Measurements from ENCODE around the gene GRIFIN. TPM values are rescaled to one million over a fixed set of nuclear protein-coding genes. Genes with fewer than 3 reads are reported as not detected.
A peak's percentile ranks its signal among the peaks of the same experiment; 100 is the strongest.

Gene GRIFIN
- total and polyA plus RNA-seq, 9 of the 15 experiments (the other 6 are each of a cell fraction or from before 2014, with no cell fraction given) = not detected

GRCh38 chr7:2451171-2452073 is 24.8 kb downstream of the GRIFIN start (continued):
- TF ChIP-seq NEUROD1 (IDR thresholded peaks at IDR 0.05; ENCODE audit: borderline replicate concordance, low read depth, low read length, partially characterized antibody) = no peak
- TF ChIP-seq ZNF133 (CRISPR knock-in tag; IDR thresholded peaks at IDR 0.05) = no peak
- TF ChIP-seq KLF16 (IDR thresholded peaks at IDR 0.05) = 0 out of 2 replicates have a peak, but pooled peaks have one; percentile 21
- TF ChIP-seq RAD51 (IDR thresholded peaks at IDR 0.05; ENCODE audit: borderline replicate concordance, low read depth) = no peak
- TF ChIP-seq CHD1 (IDR thresholded peaks at IDR 0.05; ENCODE audit: low read length) = no peak
- no peak for TF ChIP-seq MXD1 (CRISPR knock-in tag; IDR thresholded peaks at IDR 0.05; ENCODE audit: borderline replicate concordance, poor library complexity, severe bottlenecking)
- no peak for TF ChIP-seq ZNF347 (CRISPR knock-in tag; IDR thresholded peaks at IDR 0.05; ENCODE audit: low read depth)
- peak; percentile 41; the same call in 1 of the 2 replicates for TF ChIP-seq CEBPG (CRISPR knock-in tag; IDR thresholded peaks at IDR 0.05)
- TF ChIP-seq CEBPG (tag; conservative IDR thresholded peaks at IDR 0.05 in 1 of 2, IDR thresholded peaks at IDR 0.05 in 1 of 2) = no peak
- no peak for TF ChIP-seq FIP1L1 (IDR thresholded peaks at IDR 0.05; ENCODE audit: low read depth, low read length, poor library complexity, severe bottlenecking)
- TF ChIP-seq MAFG (tag; conservative IDR thresholded peaks at IDR 0.05) = no peak
- no peak for TF ChIP-seq ZNF699 (CRISPR knock-in tag; IDR thresholded peaks at IDR 0.05; ENCODE audit: insufficient replicate concordance)
- TF ChIP-seq JUND (IDR thresholded peaks at IDR 0.05; ENCODE audit: borderline replicate concordance, low read depth, low read length) = no peak
- TF ChIP-seq JUND (tag; IDR thresholded peaks at IDR 0.05; ENCODE audit: borderline replicate concordance, low read depth, low read length) = no peak
- no peak for TF ChIP-seq MEF2D (tag; conservative IDR thresholded peaks at IDR 0.05; ENCODE audit: low read depth)
- no peak for TF ChIP-seq HNRNPLL (IDR thresholded peaks at IDR 0.05; ENCODE audit: low read depth, low read length, poor library complexity, severe bottlenecking)
- peak; percentile 63; the same call in 1 of the 2 replicates for TF ChIP-seq ZNF431 (CRISPR knock-in tag; IDR thresholded peaks at IDR 0.05)
- no peak for TF ChIP-seq TCF15 (CRISPR knock-in tag; IDR thresholded peaks at IDR 0.05)
- no peak for TF ChIP-seq STAT5A (IDR thresholded peaks at IDR 0.05; ENCODE audit: borderline replicate concordance, low read length)
- no peak for TF ChIP-seq ZNF23 (CRISPR knock-in tag; IDR thresholded peaks at IDR 0.05)
- no peak for TF ChIP-seq KLF13 (tag; IDR thresholded peaks at IDR 0.05; ENCODE audit: borderline replicate concordance, low read depth)
- TF ChIP-seq NR3C1 (CRISPR knock-in tag; IDR thresholded peaks at IDR 0.05) = no peak
- TF ChIP-seq ZBTB7A (IDR thresholded peaks at IDR 0.05; ENCODE audit: borderline replicate concordance, control insufficient read depth, low read depth, low read length) = peak; percentile 34; the same call in 1 of the 2 replicates
- no peak for TF ChIP-seq KDM2B (CRISPR knock-in tag; IDR thresholded peaks at IDR 0.05)
